ENCODE measurements around the gene TFCP2L1.

TFCP2L1 gene

DNA sequence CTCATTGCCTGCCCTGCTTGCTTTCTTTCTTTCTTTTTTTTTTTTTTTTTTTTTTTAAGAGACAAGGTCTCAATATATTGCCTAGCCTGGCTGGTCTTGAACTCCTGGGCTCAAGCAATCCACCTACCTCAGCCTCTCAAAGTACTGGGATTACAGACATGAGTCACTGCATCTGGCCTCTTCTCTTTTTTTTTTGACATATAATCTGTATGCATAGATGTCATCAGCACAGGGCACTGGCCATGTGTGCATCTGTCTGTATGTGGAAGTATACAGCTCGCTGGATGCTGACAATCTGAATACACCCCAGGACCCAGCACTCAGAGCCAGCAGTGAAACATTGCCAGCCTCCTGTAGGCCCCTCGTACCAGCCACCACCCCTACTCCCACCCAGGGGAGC lies 49.5 kb downstream of the TFCP2L1 start:
- TF ChIP-seq, protein P1, sequence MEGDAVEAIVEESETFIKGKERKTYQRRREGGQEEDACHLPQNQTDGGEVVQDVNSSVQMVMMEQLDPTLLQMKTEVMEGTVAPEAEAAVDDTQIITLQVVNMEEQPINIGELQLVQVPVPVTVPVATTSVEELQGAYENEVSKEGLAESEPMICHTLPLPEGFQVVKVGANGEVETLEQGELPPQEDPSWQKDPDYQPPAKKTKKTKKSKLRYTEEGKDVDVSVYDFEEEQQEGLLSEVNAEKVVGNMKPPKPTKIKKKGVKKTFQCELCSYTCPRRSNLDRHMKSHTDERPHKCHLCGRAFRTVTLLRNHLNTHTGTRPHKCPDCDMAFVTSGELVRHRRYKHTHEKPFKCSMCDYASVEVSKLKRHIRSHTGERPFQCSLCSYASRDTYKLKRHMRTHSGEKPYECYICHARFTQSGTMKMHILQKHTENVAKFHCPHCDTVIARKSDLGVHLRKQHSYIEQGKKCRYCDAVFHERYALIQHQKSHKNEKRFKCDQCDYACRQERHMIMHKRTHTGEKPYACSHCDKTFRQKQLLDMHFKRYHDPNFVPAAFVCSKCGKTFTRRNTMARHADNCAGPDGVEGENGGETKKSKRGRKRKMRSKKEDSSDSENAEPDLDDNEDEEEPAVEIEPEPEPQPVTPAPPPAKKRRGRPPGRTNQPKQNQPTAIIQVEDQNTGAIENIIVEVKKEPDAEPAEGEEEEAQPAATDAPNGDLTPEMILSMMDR (IDR thresholded peaks at IDR 0.05; ENCODE audit: low read depth, low read length, missing control alignments): no peak
- DNase-seq (ENCODE audit: extremely low read depth, low read depth): no peak
- no peak overlapping the region for H3K4me3 ChIP-seq (replicated peaks; ENCODE audit: low read depth, low read length)

DNA sequence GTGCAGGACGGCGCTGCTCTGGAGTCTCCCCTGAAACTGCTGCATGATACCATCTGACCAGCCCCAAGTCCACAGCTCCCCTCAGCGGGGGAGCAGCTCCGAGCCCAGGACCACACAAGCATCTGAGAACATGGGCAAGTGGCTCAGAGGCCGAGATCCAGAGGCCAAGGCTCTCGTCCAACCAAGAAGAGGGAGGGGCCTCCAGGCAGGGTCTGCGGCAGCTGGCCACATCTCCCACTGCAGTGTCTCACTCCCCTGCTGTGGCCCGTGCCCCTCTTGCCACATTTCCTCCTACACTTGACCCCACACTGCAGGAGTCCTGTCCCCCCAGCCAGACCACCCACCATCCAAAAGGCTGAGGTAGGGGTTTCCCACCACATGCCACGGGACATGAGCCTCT lies 50.2 kb downstream of the TFCP2L1 start:
- no peak overlapping the region for H3K4me3 ChIP-seq (replicated peaks; ENCODE audit: low read depth, low read length)
- TF ChIP-seq, protein P1 (IDR thresholded peaks at IDR 0.05; ENCODE audit: low read depth, low read length, missing control alignments): no peak
- DNase-seq (ENCODE audit: extremely low read depth, low read depth): no peak

- TF ChIP-seq, protein P1 (IDR thresholded peaks at IDR 0.05; ENCODE audit: low read depth, low read length, missing control alignments): no peak
- no peak overlapping the region for H3K4me3 ChIP-seq (replicated peaks; ENCODE audit: low read depth, low read length)
- DNase-seq (ENCODE audit: extremely low read depth, low read depth): no peak
Observed at GRCh38 chr2:121234144-121234543, 50.9 kb downstream of the TFCP2L1 start.

GRCh38 chr2:121233486-121234110 lies 51.4 kb downstream of the TFCP2L1 start:
- TF ChIP-seq, protein P1 (IDR thresholded peaks at IDR 0.05; ENCODE audit: low read depth, low read length, missing control alignments): no peak

GRCh38 chr2:121232626-121233265 lies 52.3 kb downstream of the TFCP2L1 start:
- TF ChIP-seq, protein P1 (IDR thresholded peaks at IDR 0.05; ENCODE audit: low read depth, low read length, missing control alignments): no peak
- no peak overlapping the region for H3K4me3 ChIP-seq (replicated peaks; ENCODE audit: low read depth, low read length)
- no peak for DNase-seq (ENCODE audit: extremely low read depth, low read depth)

More at GRCh38 chr2:121233486-121234110, 51.4 kb downstream of the TFCP2L1 start:
- H3K4me3 ChIP-seq (replicated peaks; ENCODE audit: low read depth, low read length): no peak overlapping the region
- DNase-seq (ENCODE audit: extremely low read depth, low read depth): no peak

DNA sequence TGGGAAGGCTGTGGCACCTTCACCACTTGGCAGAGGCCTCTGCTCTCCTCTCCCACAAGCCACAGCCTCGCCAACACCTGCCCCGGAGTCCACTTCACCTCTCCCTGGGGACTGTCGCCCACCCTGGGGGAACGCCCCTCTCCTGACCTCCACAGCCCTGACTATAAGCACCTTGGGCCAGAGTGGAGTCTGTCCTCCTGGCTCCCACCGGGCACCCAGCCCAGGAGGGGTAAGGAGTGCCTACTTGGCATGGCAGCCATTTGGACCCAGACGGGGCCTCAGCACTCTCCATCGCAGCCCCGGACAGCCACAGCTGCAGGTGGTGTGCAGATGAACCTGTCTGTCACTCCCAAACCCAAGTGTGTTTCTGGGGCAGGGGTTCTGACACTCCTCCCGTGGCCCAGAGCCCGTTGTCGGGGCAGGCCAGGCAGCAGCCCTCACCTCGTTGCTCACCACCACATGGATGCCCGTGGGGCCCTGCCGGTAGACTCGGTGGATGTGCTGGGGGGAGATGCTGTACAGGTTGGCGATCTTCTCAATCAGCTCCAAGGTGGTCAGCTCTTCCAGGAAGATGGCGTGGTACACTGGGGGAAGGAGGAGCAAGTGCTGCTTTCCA lies 53.5 kb downstream of the TFCP2L1 start:
- TF ChIP-seq, protein P1 (IDR thresholded peaks at IDR 0.05; ENCODE audit: low read depth, low read length, missing control alignments): no peak
- DNase-seq (ENCODE audit: extremely low read depth, low read depth): no peak
- H3K4me3 ChIP-seq (replicated peaks; ENCODE audit: low read depth, low read length): no peak overlapping the region

All from HFF-Myc (cell line).